Measurements from ENCODE around the gene DCUN1D4.
"Not testable (repeated sequence)": the region's sequence is repeated elsewhere in the genome, so short reads cannot be mapped to it uniquely, and the experiment has no call there.

DCUN1D4 gene

GRCh38 chr4:51895158-51895557 lies 52.2 kb downstream of the DCUN1D4 start:
- no peak for DNase-seq (ENCODE audit: low spot score)

- peak; percentile 58 for DNase-seq (ENCODE audit: low spot score)
Measured at GRCh38 chr4:51895816-51896408, 53.0 kb downstream of the DCUN1D4 start.

- no peak for DNase-seq (ENCODE audit: low spot score)
Measured at GRCh38 chr4:51901363-51901762, 58.4 kb downstream of the DCUN1D4 start.

- no peak for DNase-seq (ENCODE audit: low spot score)
Measured at GRCh38 chr4:51906167-51906958, 63.4 kb downstream of the DCUN1D4 start.

DNA sequence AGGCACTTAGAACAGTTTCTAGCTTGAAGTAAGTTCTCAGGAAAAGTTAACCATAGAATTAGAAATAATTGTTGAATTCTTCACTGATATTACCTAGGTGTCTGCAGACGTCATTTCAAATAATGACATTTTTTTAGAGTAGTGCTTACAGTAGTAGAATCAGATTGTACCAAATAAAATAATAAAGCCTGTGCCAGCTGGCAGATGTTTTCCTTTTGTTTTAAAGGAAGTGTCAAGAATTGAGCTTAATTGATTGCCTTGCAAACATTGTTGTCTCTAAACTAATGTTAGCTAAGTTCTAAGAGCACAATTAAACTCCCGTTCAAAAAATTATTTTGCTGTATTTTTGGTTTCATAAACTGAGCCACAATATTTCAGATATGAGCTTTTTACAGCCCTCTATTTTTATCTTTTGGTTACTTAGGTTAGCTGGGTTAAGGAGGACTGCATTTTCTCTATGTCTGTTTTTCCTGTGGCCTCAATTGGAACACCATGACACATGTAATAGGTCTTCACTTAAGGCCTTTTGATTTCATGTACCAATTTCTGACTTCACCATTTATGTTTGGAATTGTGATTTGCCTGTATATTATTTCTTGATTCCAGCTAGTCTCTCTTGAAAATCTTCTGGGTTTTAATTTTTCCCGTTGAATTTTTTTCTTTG lies 64.2 kb downstream of the DCUN1D4 start:
- no peak for DNase-seq (ENCODE audit: low spot score)

DNA sequence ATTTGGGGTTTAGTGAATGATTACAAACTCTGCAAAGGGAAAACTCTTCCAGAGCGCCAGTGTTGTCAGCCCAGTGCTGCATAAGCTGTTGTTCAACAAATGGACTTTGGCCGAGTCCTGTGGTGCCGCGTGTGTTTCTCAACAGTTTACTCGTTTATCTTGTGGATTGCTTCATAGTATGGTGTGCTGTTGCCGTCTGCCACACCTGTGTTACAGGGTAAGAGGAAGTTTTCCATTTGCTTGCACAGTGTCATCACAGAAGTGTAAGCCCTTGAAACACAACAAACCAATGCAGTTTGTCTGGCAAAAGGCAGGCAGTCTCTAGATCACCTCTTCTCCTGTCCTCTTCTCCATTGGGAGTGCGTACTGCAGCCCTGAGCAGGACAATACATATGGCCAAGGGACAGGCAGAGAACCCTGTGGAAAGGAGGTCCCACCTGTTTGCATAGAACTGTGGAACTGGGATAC lies 66.3 kb downstream of the DCUN1D4 start:
- no peak for DNase-seq (ENCODE audit: low spot score)

DNA sequence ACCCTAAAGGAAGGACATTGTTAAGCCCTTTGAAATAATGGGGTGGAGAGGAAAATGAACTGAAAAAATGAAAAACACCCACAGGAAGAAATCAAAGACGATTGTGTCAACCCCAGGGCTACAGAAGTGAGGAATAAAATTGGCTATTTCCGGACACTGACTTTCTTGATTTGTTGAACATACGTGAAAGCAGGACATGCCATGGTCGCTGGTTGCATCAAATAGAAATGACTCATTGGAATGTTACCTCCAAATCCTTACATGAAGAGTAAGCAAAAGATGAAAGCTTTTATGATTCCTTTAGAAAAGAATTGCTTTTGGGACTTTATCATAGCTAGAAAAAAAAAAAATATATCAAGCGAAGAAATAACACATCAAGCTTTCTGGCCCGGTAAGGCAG lies 75.3 kb downstream of the DCUN1D4 start:
- no peak for DNase-seq (ENCODE audit: low spot score)

- no peak for DNase-seq (ENCODE audit: low spot score)
Measured at GRCh38 chr4:51923343-51923742, 80.4 kb downstream of the DCUN1D4 start.

DNA sequence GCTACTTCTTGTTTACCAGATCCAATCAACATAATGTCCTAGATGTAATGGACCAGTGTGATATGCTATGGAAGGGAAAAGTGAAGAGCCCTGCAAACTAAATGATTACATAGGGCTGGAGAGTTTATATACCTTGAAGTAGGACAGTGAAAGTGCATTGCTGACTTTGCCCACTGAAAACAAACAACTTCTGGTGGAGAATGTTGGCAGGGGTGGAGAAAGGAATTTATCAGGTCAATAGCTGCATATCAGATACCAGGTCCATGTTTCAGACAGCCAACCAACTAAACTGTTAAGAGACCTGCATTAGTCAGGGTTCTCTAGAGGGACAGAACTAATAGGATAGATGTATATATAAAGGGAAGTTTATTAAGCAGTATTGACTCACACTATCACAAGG lies 82.4 kb downstream of the DCUN1D4 start:
- no peak for DNase-seq (ENCODE audit: low spot score)

DNA sequence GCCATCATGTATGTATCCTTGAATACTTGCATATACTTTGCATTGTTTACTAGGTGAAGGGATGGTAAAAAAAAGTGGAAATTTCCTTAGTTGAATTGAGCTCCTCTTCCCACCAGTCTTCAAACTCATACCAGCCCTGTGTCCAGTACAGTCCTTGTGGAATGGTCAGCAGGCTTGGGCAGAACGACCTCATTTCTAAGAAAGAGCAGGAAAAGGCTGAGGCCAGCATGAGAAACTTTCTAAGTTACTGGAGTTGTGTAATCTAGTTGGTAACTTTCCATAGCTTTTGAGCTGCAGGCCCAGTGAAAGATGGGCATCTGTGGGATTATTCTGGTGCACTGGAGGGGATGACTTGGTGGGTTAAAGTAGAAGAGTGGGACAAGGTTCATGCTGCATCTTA lies 87.6 kb downstream of the DCUN1D4 start:
- DNase-seq (ENCODE audit: low spot score) = no peak

DNA sequence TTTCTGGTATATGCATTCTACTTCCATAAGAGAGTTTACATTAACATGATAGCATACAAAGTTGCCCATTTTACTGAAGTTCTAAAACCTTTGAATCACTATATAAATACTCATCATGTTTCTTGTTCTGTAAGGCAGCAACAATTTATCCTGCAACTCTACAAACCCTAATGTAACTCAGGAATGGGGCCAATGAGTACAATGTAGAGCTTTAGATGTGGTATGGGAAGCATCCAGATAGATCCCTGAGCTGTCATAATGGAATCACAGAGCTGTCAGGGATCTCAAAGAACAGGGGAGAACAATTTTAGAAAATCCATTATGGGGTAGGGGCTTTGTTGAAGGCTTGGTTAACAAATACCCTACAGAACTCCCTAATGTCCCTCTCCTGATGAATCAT lies 88.5 kb downstream of the DCUN1D4 start:
- no peak for DNase-seq (ENCODE audit: low spot score)

DNA sequence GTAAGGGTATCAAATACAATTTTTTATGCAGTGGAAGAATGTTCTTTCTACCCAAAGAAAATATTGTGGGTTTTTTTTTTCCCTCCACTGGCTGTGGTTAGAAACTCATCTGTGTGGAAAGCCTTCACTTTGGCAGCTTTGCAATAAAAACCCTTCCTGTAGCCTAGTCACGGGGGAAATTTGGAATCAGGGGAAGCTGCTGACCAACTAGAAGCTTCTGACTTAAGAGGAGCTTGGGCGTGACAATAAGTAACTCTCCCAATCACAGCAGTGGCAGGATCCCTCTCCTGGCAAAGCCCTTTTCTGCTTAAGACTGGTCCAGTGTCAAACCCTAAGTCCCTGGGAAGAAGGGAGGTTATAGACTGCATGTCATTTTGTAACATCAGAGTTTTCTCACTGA lies 89.3 kb downstream of the DCUN1D4 start:
- DNase-seq (ENCODE audit: low spot score) = no peak

DNA sequence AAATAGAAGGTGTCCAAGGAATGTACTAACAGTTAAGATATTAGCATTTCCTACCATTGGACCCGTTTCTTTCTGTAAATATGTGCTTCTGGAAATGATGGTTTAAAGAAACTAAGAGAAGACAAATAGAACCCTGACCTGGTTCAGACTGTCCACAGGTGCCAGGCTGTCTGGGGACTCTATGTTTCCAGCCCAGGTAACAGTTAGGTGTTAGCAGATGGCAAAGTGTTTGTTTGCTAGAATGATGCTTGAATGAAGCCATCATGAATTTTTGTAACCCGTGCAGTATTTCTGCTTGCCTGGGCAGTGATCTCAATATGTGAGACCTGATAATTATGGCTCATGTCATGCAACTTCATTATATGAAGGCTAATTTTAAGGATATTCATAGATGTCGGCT lies 89.7 kb downstream of the DCUN1D4 start:
- no peak for DNase-seq (ENCODE audit: low spot score)

DNA sequence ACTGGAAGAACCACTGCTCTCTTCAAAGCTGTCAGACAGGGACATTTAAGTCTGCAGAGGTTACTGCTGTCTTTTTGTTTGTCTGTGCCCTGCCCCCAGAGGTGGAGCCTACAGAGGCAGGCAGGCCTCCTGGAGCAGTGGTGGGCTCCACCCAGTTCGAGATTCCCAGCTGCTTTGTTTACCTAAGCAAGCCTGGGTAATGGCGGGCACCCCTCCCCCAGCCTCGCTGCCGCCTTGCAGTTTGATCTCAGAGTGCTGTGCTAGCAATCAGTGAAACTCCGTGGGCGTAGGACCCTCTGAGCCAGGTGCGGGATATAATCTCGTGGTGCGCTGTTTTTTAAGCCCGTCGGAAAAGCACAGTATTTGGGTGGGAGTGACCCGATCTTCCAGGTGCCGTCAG lies 97.5 kb downstream of the DCUN1D4 start:
- DNase-seq (ENCODE audit: low spot score) = not testable (repeated sequence)

- DNase-seq (ENCODE audit: low spot score) = no peak
Measured at GRCh38 chr4:51942108-51942832, 99.3 kb downstream of the DCUN1D4 start.

DNA sequence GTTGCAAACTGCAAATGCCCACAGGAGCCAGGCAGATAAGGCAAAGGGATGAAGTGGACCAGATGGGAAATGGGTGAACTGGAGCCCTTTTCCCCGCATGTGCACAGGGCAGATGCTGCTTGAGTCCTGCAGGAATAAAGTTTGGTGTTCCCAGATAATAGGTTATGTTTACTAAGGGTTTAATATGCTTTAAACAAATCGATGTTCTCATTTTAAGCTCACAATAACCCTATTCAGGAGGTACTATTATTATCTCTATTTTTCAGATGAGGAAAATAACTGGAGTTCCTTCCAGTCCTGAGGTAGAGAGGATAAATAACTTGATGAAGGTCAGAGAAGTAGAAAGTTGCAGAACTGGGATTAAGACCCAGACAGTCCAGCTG lies 99.9 kb downstream of the DCUN1D4 start:
- DNase-seq (ENCODE audit: low spot score) = no peak

DNA sequence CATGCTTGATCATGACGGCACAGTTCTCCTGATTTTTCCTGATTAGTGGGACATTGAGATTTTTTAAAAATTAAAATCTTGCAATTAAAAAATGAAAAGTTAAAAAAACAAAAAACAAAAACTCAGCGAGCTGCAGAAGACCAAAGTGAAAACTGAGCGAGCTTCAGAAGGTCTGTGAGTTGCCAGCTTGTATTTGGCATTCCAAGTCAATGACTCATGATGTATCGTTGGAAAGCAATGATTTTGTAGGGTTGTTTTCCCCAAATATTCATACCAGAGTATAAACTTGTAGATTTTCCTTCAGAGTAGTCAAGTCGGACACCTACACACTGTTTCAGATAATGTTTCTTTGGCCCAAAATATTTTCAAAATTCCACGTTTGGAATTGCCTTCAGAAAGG lies 100.3 kb downstream of the DCUN1D4 start:
- DNase-seq (ENCODE audit: low spot score) = no peak

DNA sequence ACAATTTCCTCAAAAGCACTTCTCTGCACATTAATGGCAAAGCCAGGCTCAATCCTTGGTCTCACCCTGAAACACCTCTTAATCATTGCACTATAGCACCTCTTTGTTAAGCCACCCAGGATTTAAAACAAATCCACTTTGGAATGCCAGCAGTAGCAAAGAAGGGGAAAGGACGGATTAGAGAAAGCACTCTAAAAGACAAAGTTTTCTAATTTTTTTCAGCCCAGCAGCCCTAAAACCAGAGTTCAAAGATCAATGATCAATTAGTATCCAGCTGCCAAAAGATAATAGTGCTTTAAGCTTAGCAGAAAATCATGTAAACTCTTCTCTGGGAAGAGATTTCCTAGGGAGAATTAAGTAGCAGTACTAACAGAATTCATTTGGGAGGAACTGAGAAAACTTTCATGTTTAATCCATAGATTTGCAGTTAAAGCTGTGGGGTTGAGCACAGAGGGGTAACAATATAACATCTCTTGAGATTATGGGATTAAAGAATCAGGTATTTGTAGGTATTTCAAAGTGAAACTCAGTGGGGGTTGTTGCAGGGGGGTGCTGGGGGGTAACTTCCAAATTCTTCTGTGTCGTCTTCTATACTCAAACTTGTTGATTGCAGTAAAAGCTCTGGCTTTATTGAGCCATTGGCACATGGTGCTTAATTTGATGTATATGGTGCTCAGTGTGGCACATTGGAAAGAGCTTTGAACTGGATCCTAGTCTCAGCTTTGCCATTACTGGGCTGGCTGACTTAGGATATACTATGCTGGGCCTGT lies 115.4 kb downstream of the DCUN1D4 start:
- DNase-seq (ENCODE audit: low spot score) = no peak

DNA sequence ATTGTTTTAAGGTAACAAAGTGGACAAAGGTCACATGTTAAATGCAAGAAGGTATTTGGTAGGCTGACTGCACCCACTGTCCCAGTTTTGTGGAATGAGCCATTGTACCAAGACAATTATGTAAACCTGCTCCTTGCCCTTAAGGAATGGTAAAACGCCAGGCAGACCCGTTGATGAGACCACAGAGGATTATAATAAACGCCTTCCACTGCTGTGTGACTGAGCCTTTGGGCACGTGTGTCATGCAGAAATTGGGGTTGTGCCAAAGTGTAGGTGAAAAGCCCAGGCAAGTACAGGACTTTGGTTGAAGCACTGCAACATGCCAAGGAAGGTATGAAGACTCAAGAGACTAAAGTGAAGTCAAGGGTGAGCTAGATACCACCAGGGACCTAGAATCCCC lies 117.5 kb downstream of the DCUN1D4 start:
- DNase-seq (ENCODE audit: low spot score) = no peak

- DNase-seq (ENCODE audit: low spot score) = no peak
Measured at GRCh38 chr4:51963841-51964517, 121.0 kb downstream of the DCUN1D4 start.

DNA sequence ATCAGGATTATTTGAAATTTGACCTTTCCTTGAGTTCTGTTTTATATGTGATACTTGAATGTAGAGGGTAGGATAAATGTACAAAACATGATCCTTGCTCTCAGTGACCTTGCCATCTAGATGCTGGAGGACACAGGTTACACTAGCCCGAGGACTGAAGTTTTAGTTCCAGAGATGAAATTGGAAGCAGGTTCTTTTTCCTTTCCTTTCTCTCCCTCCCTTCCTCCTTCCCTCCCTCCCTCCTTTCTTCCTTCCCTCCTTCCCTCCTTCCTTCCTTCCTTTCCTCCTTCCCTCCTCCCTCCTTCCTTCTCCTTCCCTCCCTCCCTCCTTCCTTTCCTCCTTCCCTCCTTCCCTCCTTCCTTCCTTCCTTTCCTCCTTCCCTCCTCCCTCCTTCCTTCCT lies 122.9 kb downstream of the DCUN1D4 start:
- DNase-seq (ENCODE audit: low spot score) = no peak
